Measurements from ENCODE around the gene RARB. TPM values are rescaled to one million over a fixed set of nuclear protein-coding genes. Genes with fewer than 3 reads are reported as not detected.

The RARB gene
- total and polyA plus RNA-seq, 2 of the 13 experiments (the other 11 are each of a cell fraction or from before 2014, with no cell fraction given): 0.16 TPM; not detected in 1

DNA sequence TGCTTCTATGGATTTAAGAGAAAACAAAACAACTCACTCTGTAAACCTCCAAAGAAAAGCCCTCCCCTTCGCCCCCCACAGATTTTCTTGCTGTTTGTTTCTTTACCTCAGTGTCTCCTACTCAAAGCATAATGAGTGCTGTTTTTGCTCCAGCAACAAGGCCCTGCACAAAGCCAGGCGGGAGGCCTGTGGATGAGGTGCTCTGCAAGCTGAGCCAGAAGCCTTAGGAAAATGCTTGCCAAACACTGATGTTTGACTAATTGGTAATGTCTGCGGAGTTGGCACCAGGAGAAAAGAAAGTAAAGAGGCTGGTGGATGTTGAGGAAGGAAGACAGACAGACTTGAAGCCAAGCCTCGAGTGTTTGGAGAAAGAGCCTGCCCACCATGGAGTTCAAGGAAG, 99.7 kb downstream of the RARB start:
- Histone ChIP-seq H3K36me3 (replicated peaks in 1 of 2; ENCODE audit: control insufficient read depth in 1 of 2, insufficient read depth in 2 of 2, low read length in 2 of 2) (no peaks in the 10 kb centered on the region), H3K9ac (ENCODE audit: insufficient read depth, low read depth, low read length) (no peak overlapping the region), H3K27me3 (ENCODE audit: control insufficient read depth in 1 of 2, insufficient read depth in 2 of 2, low read length in 2 of 2) (no peaks in the 10 kb centered on the region), H2AFZ (ENCODE audit: low read length) (no peak overlapping the region), H3K4me2 (ENCODE audit: low read depth, low read length) (no peak overlapping the region), H4K20me1 (ENCODE audit: insufficient read depth, low read length) (no peaks in the 10 kb centered on the region), H3K4me3 (replicated peaks in 1 of 3; ENCODE audit: insufficient read depth in 1 of 3, low read depth in 2 of 3, low read length in 3 of 3) (no peak overlapping the region), H3K27ac (ENCODE audit: extremely low read length, insufficient read depth, low read length) (no peak overlapping the region), H3K79me2 (ENCODE audit: insufficient read depth, low read length) (no peaks in the 10 kb centered on the region), H3K4me1 (ENCODE audit: insufficient read depth, low read length) (no peaks in the 10 kb centered on the region), H3K9me3 (ENCODE audit: low read length) (no peaks in the 10 kb centered on the region)
- no TSS peak for BruUV-seq (replicated peaks)
- WGBS (ENCODE audit: low lambda C conversion rate): 54% methylated on average over 4 of the region's 4 CpGs
- ChIA-PET POLR2A (no interaction called here), CTCF (ENCODE audit: low intra/inter-chr PET ratio, low total read pairs) (no interaction called here)
- no peak for ATAC-seq
- TF ChIP-seq ZNF878 (CRISPR knock-in tag; IDR thresholded peaks at IDR 0.05): no peak
- no peak for FAIRE-seq
- DNase-seq (ENCODE audit: low spot score): no peak
- intact Hi-C loops (cut with micrococcal nuclease; ENCODE audit: unreplicated experiment) (no loop called here), in situ Hi-C loops (cut with HindIII; ENCODE audit: extremely low pct_ligation_motif_present, low pct_unique_long_range_greater_than_20kb) (no loop called here)

DNA sequence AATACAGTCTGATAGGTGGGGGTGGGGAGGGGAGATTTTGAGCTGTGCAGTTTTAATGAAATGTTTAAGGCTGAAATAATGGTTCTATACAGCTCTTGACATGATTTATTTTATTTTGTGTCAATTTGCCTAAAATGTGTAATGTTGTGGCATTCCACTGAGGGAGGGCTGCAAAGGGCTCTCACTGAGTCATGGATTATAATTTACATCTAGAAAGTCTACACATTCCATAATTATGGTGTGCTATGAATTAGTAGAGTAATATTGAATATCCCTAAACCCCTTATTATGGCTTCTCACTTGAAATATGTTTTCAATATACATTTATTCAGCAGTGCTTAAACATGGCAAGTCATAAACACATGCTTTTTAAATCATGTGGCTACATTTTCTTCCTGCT, 103.9 kb downstream of the RARB start:
- H3K4me1 ChIP-seq (ENCODE audit: insufficient read depth, low read length): peaks cover 16% of the 10 kb centered on the region
- H4K20me1 ChIP-seq (ENCODE audit: insufficient read depth, low read length): no peaks in the 10 kb centered on the region
- H3K9me3 ChIP-seq (ENCODE audit: low read length): no peaks in the 10 kb centered on the region
- no peak overlapping the region for H2AFZ ChIP-seq (ENCODE audit: low read length)
- in situ Hi-C loops (cut with HindIII; ENCODE audit: extremely low pct_ligation_motif_present, low pct_unique_long_range_greater_than_20kb) (no loop called here), intact Hi-C loops (cut with micrococcal nuclease; ENCODE audit: unreplicated experiment) (loop anchor here (1.0 kb wide), 1 partner anchor 60 kb away; no protein-coding TSS in a partner anchor)
- H3K27me3 ChIP-seq (ENCODE audit: control insufficient read depth in 1 of 2, insufficient read depth in 2 of 2, low read length in 2 of 2): no peaks in the 10 kb centered on the region
- no peak overlapping the region for H3K9ac ChIP-seq (ENCODE audit: insufficient read depth, low read depth, low read length)
- CTCF ChIA-PET (ENCODE audit: low intra/inter-chr PET ratio, low total read pairs): interaction anchor here (1.4 kb wide), 1 partner anchor 61 kb away, joined by 14 read pairs; no protein-coding TSS in a partner anchor
- no peak overlapping the region for H3K27ac ChIP-seq (ENCODE audit: extremely low read length, insufficient read depth, low read length)
- no peak overlapping the region for H3K4me2 ChIP-seq (ENCODE audit: low read depth, low read length)
- H3K36me3 ChIP-seq (replicated peaks in 1 of 2; ENCODE audit: control insufficient read depth in 1 of 2, insufficient read depth in 2 of 2, low read length in 2 of 2): no peaks in the 10 kb centered on the region
- H3K4me3 ChIP-seq (replicated peaks in 1 of 3; ENCODE audit: insufficient read depth in 1 of 3, low read depth in 2 of 3, low read length in 3 of 3): no peak overlapping the region
- no peak for FAIRE-seq
- DNase-seq (ENCODE audit: low spot score): no peak
- POLR2A ChIA-PET: no interaction called here
- H3K79me2 ChIP-seq (ENCODE audit: insufficient read depth, low read length): no peaks in the 10 kb centered on the region
- no peak for ATAC-seq
- BruUV-seq (replicated peaks): no TSS peak
- TF ChIP-seq FOSL2 (CRISPR knock-in tag; IDR thresholded peaks at IDR 0.05) (no peak), ZNF839 (CRISPR knock-in tag; IDR thresholded peaks at IDR 0.05; ENCODE audit: borderline replicate concordance) (no peak), THYN1 (CRISPR knock-in tag; IDR thresholded peaks at IDR 0.05; ENCODE audit: borderline replicate concordance, low read depth) (no peak), RFX1 (IDR thresholded peaks at IDR 0.05) (no peak), ZNF616 (CRISPR knock-in tag; IDR thresholded peaks at IDR 0.05; ENCODE audit: low read depth) (no peak), ASH2L (IDR thresholded peaks at IDR 0.05; ENCODE audit: insufficient read length, low read depth, low read length) (no peak), EEA1 (CRISPR knock-in tag; IDR thresholded peaks at IDR 0.05; ENCODE audit: borderline replicate concordance) (no peak), PAX8 (CRISPR knock-in tag; IDR thresholded peaks at IDR 0.05; ENCODE audit: borderline replicate concordance) (no peak), TCF7L2 (IDR thresholded peaks at IDR 0.05; ENCODE audit: low read depth, low read length) (no peak)
- TF ChIP-seq, protein P1, sequence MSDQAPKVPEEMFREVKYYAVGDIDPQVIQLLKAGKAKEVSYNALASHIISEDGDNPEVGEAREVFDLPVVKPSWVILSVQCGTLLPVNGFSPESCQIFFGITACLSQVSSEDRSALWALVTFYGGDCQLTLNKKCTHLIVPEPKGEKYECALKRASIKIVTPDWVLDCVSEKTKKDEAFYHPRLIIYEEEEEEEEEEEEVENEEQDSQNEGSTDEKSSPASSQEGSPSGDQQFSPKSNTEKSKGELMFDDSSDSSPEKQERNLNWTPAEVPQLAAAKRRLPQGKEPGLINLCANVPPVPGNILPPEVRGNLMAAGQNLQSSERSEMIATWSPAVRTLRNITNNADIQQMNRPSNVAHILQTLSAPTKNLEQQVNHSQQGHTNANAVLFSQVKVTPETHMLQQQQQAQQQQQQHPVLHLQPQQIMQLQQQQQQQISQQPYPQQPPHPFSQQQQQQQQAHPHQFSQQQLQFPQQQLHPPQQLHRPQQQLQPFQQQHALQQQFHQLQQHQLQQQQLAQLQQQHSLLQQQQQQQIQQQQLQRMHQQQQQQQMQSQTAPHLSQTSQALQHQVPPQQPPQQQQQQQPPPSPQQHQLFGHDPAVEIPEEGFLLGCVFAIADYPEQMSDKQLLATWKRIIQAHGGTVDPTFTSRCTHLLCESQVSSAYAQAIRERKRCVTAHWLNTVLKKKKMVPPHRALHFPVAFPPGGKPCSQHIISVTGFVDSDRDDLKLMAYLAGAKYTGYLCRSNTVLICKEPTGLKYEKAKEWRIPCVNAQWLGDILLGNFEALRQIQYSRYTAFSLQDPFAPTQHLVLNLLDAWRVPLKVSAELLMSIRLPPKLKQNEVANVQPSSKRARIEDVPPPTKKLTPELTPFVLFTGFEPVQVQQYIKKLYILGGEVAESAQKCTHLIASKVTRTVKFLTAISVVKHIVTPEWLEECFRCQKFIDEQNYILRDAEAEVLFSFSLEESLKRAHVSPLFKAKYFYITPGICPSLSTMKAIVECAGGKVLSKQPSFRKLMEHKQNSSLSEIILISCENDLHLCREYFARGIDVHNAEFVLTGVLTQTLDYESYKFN (CRISPR knock-in tag; conservative IDR thresholded peaks at IDR 0.05): no peak

Measured in HepG2 (cell line).